PC-9 (cell line): ENCODE results near the gene FYN.

ENCODE experiments used
- CTCF ChIP-seq: fragments of 200-600 bp; sonication (generic); conservative IDR thresholded peaks from 2 replicates; pipeline ENCODE4 v1.6.1; 2017; ENCODE audit warnings: mixed run types, antibody characterized with exemption, mild to moderate bottlenecking, moderate library complexity
- EZH2 ChIP-seq: fragments of 200-600 bp; sonication (generic); IDR thresholded peaks from 2 replicates; pipeline ENCODE4 v1.8.0; 2017; ENCODE audit warnings: antibody characterized with exemption, low read depth

GRCh38 chr6:111809766-111810165, 63.5 kb downstream of the FYN start:
- TF ChIP-seq CTCF = no peak
- no peak for TF ChIP-seq EZH2
